Mesendoderm (in vitro differentiated cells): ENCODE data around the gene SLC44A3.

Source experiments
- DNase-seq: peaks from one replicate; pipeline ENCODE4 v3.0.0; 2013
- H2AK5ac ChIP-seq: 2 replicates; pipeline ENCODE4 v1.6.1; 2013; ENCODE audit warnings: low read length, inconsistent platforms
- H2BK120ac ChIP-seq: 2 replicates; pipeline ENCODE4 v1.6.1; 2013; ENCODE audit warnings: low read depth, mild to moderate bottlenecking, low read length, moderate library complexity, mixed read lengths
- H2BK15ac ChIP-seq: replicated peaks from 2 replicates; pipeline ENCODE4 v1.6.1; 2013; ENCODE audit warnings: low read depth, mild to moderate bottlenecking, moderate library complexity
- H2BK5ac ChIP-seq: 2 replicates; pipeline ENCODE4 v1.6.1; 2013; ENCODE audit warnings: low read length, inconsistent platforms
- H3K18ac ChIP-seq: 2 replicates; pipeline ENCODE4 v1.6.1; 2013; ENCODE audit warnings: mild to moderate bottlenecking, low read length, mixed read lengths
- H3K23ac ChIP-seq: one replicate; pipeline ENCODE4 v1.6.1; 2013; ENCODE audit warnings: low read length
- H3K27ac ChIP-seq: 2 replicates; pipeline ENCODE4 v1.5.1; 2013; ENCODE audit warnings: low read depth, mild to moderate bottlenecking, inconsistent platforms, low read length, moderate library complexity
- H3K27me3 ChIP-seq: 2 replicates; pipeline ENCODE4 v1.6.1; 2013; ENCODE audit warnings: low read length, control low read depth, mild to moderate bottlenecking, inconsistent platforms; ENCODE audit not compliant: insufficient read depth, poor library complexity
- H3K36me3 ChIP-seq: 2 replicates; pipeline ENCODE4 v1.6.1; 2013; ENCODE audit warnings: low read length, inconsistent platforms; ENCODE audit not compliant: control insufficient read depth, insufficient read depth
- H3K4ac ChIP-seq: one replicate; pipeline ENCODE4 v1.6.1; 2013; ENCODE audit warnings: low read depth, mild to moderate bottlenecking, low read length, moderate library complexity
- H3K4me1 ChIP-seq: 2 replicates; pipeline ENCODE4 v1.6.1; 2013; ENCODE audit warnings: low read depth, low read length, inconsistent platforms; ENCODE audit not compliant: control insufficient read depth
- H3K4me2 ChIP-seq: 2 replicates; pipeline ENCODE4 v1.6.1; 2013; ENCODE audit warnings: low read length
- H3K4me3 ChIP-seq: 2 replicates; pipeline ENCODE4 v1.5.1; 2013; ENCODE audit warnings: mild to moderate bottlenecking, low read length
- H3K56ac ChIP-seq: one replicate; pipeline ENCODE4 v1.6.1; 2013; ENCODE audit warnings: low read length
- H3K79me1 ChIP-seq: 2 replicates; pipeline ENCODE4 v1.6.1; 2013; ENCODE audit warnings: low read length, inconsistent platforms
- H3K79me2 ChIP-seq: 2 replicates; pipeline ENCODE4 v1.6.1; 2013; ENCODE audit warnings: mild to moderate bottlenecking, low read length; ENCODE audit not compliant: control insufficient read depth, insufficient read depth
- H3K9ac ChIP-seq: 2 replicates; pipeline ENCODE4 v1.6.1; 2013; ENCODE audit warnings: low read length, inconsistent platforms
- H4K5ac ChIP-seq: one replicate; pipeline ENCODE4 v1.6.1; 2013; ENCODE audit warnings: low read length
- H4K8ac ChIP-seq: one replicate; pipeline ENCODE4 v1.6.1; 2013; ENCODE audit warnings: low read depth, mild to moderate bottlenecking, control low read depth, low read length, moderate library complexity
- WGBS: extraction: QIAGEN DNeasy Blood & Tissue Kit; methylation state at CpG from one replicate; pipeline ENCODE4 v1.1.7; 2013; ENCODE audit warnings: low lambda C conversion rate, missing lambda C conversion rate; ENCODE audit not compliant: insufficient coverage; ENCODE audit errors: extremely low coverage; 5-methylcytosine and 5-hydroxymethylcytosine counted together

Gene SLC44A3

GRCh38 chr1:94872771-94873495, 52.8 kb downstream of the SLC44A3 start:
- no peak overlapping the region for H3K27ac ChIP-seq

GRCh38 chr1:94873520-94874351, 53.6 kb downstream of the SLC44A3 start:
- H2BK5ac ChIP-seq: no peak overlapping the region
- no peaks in the 10 kb centered on the region for H3K79me1 ChIP-seq
- H3K79me2 ChIP-seq: no peaks in the 10 kb centered on the region
- H3K4me1 ChIP-seq: no peaks in the 10 kb centered on the region
- H4K5ac ChIP-seq: no peak overlapping the region
- H3K9ac ChIP-seq: no peak overlapping the region
- no peak overlapping the region for H2AK5ac ChIP-seq
- H3K23ac ChIP-seq: no peak overlapping the region
- H3K4me2 ChIP-seq: no peak overlapping the region
- no peak overlapping the region for H3K27ac ChIP-seq
- H3K27me3 ChIP-seq: no peaks in the 10 kb centered on the region
- no peak for DNase-seq
- H2BK120ac ChIP-seq: no peak overlapping the region
- no CpG with 5 or more reads among the region's 7 CpGs for WGBS
- H3K56ac ChIP-seq: no peak overlapping the region
- H3K18ac ChIP-seq: no peak overlapping the region
- H4K8ac ChIP-seq: no peak overlapping the region
- no peak overlapping the region for H3K4ac ChIP-seq
- no peak overlapping the region for H2BK15ac ChIP-seq
- H3K36me3 ChIP-seq: no peaks in the 10 kb centered on the region
- no peak overlapping the region for H3K4me3 ChIP-seq

More at GRCh38 chr1:94872771-94873495, 52.8 kb downstream of the SLC44A3 start:
- Histone ChIP-seq H4K8ac (no peak overlapping the region), H3K27me3 (no peaks in the 10 kb centered on the region), H3K4ac (no peak overlapping the region), H2BK5ac (no peak overlapping the region), H3K79me1 (no peaks in the 10 kb centered on the region), H2BK120ac (no peak overlapping the region), H3K36me3 (no peaks in the 10 kb centered on the region), H2BK15ac (no peak overlapping the region), H2AK5ac (no peak overlapping the region), H3K4me2 (no peak overlapping the region), H4K5ac (no peak overlapping the region), H3K56ac (no peak overlapping the region), H3K4me3 (no peak overlapping the region), H3K18ac (no peak overlapping the region), H3K4me1 (no peaks in the 10 kb centered on the region), H3K23ac (no peak overlapping the region), H3K79me2 (no peaks in the 10 kb centered on the region), H3K9ac (no peak overlapping the region)
- WGBS: no CpG with 5 or more reads among the region's 4 CpGs
- DNase-seq: no peak

GRCh38 chr1:94874423-94874822, 54.3 kb downstream of the SLC44A3 start:
- H3K79me1 ChIP-seq: no peaks in the 10 kb centered on the region
- H3K27me3 ChIP-seq: no peaks in the 10 kb centered on the region
- H3K27ac ChIP-seq: no peak overlapping the region
- no peak overlapping the region for H3K4me3 ChIP-seq
- no peak overlapping the region for H3K18ac ChIP-seq
- no CpG with 5 or more reads among the region's 6 CpGs for WGBS
- no peaks in the 10 kb centered on the region for H3K4me1 ChIP-seq
- no peak overlapping the region for H4K8ac ChIP-seq
- H2BK15ac ChIP-seq: no peak overlapping the region
- H2BK120ac ChIP-seq: no peak overlapping the region
- no peak overlapping the region for H2BK5ac ChIP-seq
- no peak overlapping the region for H3K56ac ChIP-seq
- DNase-seq: no peak
- no peak overlapping the region for H3K4me2 ChIP-seq
- H2AK5ac ChIP-seq: no peak overlapping the region
- no peaks in the 10 kb centered on the region for H3K79me2 ChIP-seq
- no peaks in the 10 kb centered on the region for H3K36me3 ChIP-seq
- no peak overlapping the region for H4K5ac ChIP-seq
- H3K23ac ChIP-seq: no peak overlapping the region
- no peak overlapping the region for H3K4ac ChIP-seq
- no peak overlapping the region for H3K9ac ChIP-seq

GRCh38 chr1:94875794-94876193, 55.6 kb downstream of the SLC44A3 start:
- no peaks in the 10 kb centered on the region for H3K79me1 ChIP-seq
- WGBS: no CpG with 5 or more reads among the region's 4 CpGs

GRCh38 chr1:94876362-94876761, 56.2 kb downstream of the SLC44A3 start:
- Histone ChIP-seq H3K18ac (no peak overlapping the region), H2AK5ac (no peak overlapping the region), H2BK5ac (no peak overlapping the region), H2BK120ac (no peak overlapping the region), H3K79me2 (no peaks in the 10 kb centered on the region), H3K27me3 (no peaks in the 10 kb centered on the region), H3K4me3 (no peak overlapping the region), H3K79me1 (no peaks in the 10 kb centered on the region), H3K27ac (no peak overlapping the region), H4K8ac (no peak overlapping the region), H3K23ac (no peak overlapping the region), H3K4me2 (no peak overlapping the region), H3K56ac (no peak overlapping the region), H3K4ac (no peak overlapping the region), H3K4me1 (no peaks in the 10 kb centered on the region), H4K5ac (no peak overlapping the region), H2BK15ac (no peak overlapping the region), H3K36me3 (no peaks in the 10 kb centered on the region), H3K9ac (no peak overlapping the region)
- no peak for DNase-seq
- WGBS: no CpG with 5 or more reads among the region's 3 CpGs

More at GRCh38 chr1:94875794-94876193, 55.6 kb downstream of the SLC44A3 start:
- H3K23ac ChIP-seq: no peak overlapping the region
- H3K27me3 ChIP-seq: no peaks in the 10 kb centered on the region
- no peak overlapping the region for H3K56ac ChIP-seq
- no peak overlapping the region for H4K8ac ChIP-seq
- no peak overlapping the region for H2AK5ac ChIP-seq
- H3K79me2 ChIP-seq: no peaks in the 10 kb centered on the region
- H3K4ac ChIP-seq: no peak overlapping the region
- no peak overlapping the region for H3K9ac ChIP-seq
- no peak overlapping the region for H3K4me3 ChIP-seq
- no peak overlapping the region for H4K5ac ChIP-seq
- H2BK15ac ChIP-seq: no peak overlapping the region
- no peak overlapping the region for H3K4me2 ChIP-seq
- no peaks in the 10 kb centered on the region for H3K36me3 ChIP-seq
- no peaks in the 10 kb centered on the region for H3K4me1 ChIP-seq
- H3K18ac ChIP-seq: no peak overlapping the region
- H2BK5ac ChIP-seq: no peak overlapping the region
- H3K27ac ChIP-seq: no peak overlapping the region
- no peak for DNase-seq
- H2BK120ac ChIP-seq: no peak overlapping the region
